Suppressor macrophage treated with lipopolysaccharide for 1 hour (primary cell): ENCODE data around the gene DEFB113.
"Not testable (repeated sequence)": the region's sequence is repeated elsewhere in the genome, so short reads cannot be mapped to it uniquely, and the experiment has no call there.

Experiments used
- DNase-seq, 3 donors: peaks; one replicate each; pipeline ENCODE4 v3.0.0-alpha.2; 2020 to 2022

The DEFB113 gene, protein sequence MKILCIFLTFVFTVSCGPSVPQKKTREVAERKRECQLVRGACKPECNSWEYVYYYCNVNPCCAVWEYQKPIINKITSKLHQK

DNA sequence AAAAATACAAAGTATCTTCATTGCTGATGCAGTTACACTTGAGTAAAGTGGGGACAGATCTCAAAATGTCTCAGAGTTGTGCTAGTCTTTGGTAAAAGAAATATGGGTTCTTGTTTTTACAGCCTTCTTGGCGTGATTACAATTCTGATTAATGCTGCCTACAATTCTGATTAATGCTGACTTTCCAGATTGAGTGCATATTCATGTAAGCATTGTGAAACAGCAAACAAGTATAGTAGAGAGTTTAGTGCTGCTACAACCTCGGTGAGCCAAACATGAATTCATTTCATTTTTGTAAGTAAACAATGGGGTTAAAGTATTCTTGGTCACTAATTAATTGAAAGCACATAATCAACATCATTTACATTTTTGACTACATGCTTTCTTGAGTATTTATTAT is at the start of gene DEFB113:
TSS of gene DEFB113 (minus strand) at position 21 of the 400 bp plus-strand sequence. CDS start at position 21, 0 bp downstream.
- DNase-seq: no peak

DNA sequence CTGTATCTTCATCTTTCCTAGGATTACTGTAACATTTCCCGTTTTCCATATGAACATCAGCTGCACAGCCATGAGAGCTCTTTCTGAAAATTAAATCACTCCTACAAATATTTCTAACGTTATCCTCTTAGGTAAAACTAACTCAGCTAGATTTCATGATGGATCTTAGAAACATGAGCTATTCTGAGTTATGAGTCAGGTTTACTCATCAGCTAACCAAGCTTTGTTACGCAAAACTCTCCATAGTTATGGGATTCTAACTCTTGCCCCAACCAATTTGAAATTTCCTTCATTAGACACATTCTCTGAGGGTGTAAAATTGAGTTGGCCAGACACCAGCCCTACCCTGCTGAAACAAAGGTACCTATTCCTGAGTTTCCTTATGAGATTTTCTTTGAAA is 38.4 kb upstream of the DEFB113 start:
- no peak for DNase-seq

DNA sequence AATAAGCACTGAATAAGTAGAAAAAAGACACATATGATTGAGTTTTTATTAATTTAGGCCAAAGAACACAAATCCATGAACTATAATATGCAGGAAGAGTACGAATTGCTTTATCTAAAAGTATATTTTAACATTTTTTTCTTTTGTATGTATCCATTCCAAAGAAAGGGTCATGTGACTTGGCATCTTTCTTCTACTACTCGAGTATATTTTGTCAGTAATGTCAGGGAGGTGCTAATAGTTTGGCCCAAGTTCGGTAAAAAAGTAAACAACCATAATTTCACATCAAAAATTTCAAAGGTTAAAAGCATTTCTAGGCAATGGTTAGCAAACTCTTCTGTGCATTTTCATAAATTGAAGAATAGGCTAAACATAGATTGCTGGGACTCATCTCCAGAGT is 33.7 kb upstream of the DEFB113 start:
- DNase-seq: no peak

GRCh38 chr6:49995278-49995677 is 25.9 kb upstream of the DEFB113 start:
- no peak for DNase-seq

GRCh38 chr6:49988900-49989299 is 19.5 kb upstream of the DEFB113 start:
- no peak for DNase-seq

GRCh38 chr6:49987749-49988148 is 18.3 kb upstream of the DEFB113 start:
- DNase-seq: no peak

GRCh38 chr6:49986551-49986950 is 17.1 kb upstream of the DEFB113 start:
- DNase-seq: no peak

- DNase-seq: no peak
Measured at GRCh38 chr6:49982046-49982445, 12.6 kb upstream of the DEFB113 start.

GRCh38 chr6:49980898-49981297 is 11.5 kb upstream of the DEFB113 start:
- peak; percentile 3 to 41 (median 7) for DNase-seq

GRCh38 chr6:49979584-49979983 is 10.2 kb upstream of the DEFB113 start:
- DNase-seq: no peak

GRCh38 chr6:49978332-49979226 is 9.2 kb upstream of the DEFB113 start:
- DNase-seq: no peak

GRCh38 chr6:49966823-49967222 is 2.6 kb downstream of the DEFB113 start:
- DNase-seq: no peak

- DNase-seq: no peak
Measured at GRCh38 chr6:49966334-49966733, 3.1 kb downstream of the DEFB113 start.

DNA sequence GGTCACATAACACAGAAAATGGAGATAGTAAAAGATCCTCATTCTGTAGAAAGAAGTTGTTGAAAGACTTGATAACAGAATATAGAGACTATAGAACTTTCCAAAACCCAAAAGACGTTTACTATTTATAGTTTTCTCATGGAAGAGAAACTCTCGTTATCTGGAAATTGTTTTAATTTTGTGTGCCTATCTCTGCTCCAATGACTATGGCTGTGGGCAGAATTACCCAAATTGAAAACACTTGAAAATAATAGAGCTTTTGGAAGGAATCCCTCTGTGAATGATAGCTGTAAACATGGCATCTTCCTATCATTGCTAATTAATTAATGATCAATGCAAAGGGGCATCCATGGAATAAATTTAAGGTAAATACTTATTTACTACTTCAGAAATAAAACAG is 5.4 kb downstream of the DEFB113 start, which contains the start of gene DEFB114:
TSS of gene DEFB114 (minus strand) at position 101 of the 400 bp plus-strand sequence. CDS start at position 42, 59 bp downstream.
- DNase-seq: no peak

DNA sequence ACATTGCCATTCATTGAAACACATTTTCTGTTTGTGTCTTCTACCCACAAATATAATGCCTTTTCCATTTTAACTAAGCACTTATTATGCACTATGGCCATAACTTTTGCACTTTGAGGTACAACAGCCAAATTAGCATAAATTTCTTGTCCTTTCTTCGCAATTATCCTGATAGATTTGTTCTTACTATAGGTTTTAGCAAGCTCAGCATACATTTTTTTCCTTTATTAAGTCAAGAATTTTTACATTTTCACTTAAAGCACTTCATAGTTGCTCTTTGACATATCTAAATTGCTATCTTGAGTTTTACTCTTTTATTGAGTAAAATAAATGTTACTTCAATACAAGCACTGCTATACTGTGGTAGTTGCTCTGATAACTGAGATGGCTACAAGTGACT is 11.2 kb downstream of the DEFB113 start:
- no peak for DNase-seq

GRCh38 chr6:49955847-49956246 is 13.6 kb downstream of the DEFB113 start:
- DNase-seq: no peak

- DNase-seq: no peak
Measured at GRCh38 chr6:49951926-49952325, 17.5 kb downstream of the DEFB113 start.

DNA sequence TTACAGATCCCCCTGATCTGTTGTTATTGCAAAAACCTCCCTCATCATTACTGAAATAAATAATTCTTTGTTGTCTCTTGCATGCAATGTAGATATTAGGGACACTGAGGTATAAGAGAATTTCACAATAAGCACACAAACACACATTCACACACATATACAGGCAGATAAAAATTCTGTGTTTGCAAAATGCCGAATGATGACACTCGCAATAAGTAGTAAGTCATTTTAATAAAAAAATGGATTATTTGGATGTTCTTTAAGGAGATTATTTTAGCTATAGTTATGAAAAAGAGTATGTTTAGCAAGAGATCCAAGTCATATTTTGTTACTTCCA is 19.0 kb downstream of the DEFB113 start:
- DNase-seq: no peak

DNA sequence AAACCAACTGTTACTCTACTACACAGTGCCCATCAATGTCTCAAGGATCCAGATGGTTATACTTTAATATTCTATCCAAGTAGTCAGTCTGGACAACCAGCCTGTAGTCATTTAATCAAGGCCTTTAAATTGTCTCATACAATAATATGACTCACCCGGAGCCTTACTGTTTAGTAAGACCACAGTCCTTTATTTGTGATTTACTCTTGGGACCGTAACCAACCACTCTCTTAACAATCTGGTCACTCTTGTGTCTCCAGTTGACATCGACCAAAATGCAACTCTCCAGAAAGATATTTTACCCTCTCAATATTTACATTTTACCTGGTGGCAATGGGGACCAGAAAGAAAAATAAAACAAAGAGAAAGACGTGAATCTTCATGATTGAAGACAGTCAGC is 20.4 kb downstream of the DEFB113 start:
- DNase-seq: no peak

DNA sequence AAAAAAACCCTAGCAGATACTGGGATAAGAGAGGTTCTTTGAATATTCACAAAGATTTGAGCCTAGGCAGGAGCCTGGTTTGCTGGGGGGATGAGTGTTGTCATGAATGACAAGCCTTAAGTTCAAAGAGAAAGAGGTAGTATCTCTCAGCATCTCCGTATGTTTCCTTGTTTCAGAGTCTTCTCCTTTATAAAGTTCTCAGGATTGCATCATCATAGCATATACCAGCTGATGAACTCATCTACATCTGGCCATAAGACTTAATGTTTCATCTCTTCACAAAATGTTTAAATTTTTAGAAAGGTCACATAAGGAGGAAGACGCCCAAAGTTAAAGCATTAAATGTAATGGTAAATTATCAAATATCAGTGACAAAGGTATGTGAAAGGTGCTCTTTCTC is 22.6 kb downstream of the DEFB113 start:
- DNase-seq: no peak

- DNase-seq: not testable (repeated sequence)
Measured at GRCh38 chr6:49944068-49944467, 25.4 kb downstream of the DEFB113 start.

DNA sequence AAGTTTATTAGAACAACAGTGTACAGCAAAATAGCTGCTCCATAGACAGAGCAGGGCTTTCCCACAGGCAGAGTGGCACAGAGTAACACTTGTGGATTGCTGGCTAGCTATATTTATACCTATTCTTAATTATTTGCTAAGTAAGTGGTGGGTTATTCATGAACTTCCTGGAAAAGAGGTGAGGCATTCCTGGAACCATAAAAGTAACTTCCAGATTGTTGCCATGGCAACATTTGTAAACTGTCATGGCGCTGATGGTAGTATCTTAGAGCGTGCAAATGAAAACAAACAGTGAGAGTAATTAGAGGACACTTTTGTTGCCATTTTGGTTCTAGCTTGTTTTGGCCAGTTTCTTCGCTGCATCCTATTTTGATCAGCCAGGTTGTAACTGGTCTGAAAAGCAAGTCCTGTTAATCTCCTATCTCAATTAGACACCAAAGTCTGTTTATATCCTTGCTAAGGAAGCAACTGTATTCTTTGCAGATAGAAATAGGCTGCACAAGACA is 29.4 kb downstream of the DEFB113 start:
- DNase-seq: no peak

- DNase-seq: no peak
Measured at GRCh38 chr6:49937811-49938210, 31.6 kb downstream of the DEFB113 start.

GRCh38 chr6:49937017-49937416 is 32.4 kb downstream of the DEFB113 start:
- DNase-seq: no peak
